ENCODE measurements around the gene PLEKHG1.

Gene PLEKHG1

GRCh38 chr6:150587637-150588036 lies 12.0 kb upstream of the PLEKHG1 start:
- no peaks in the 10 kb centered on the region for H3K36me3 ChIP-seq (replicated peaks; ENCODE audit: low read depth, low read length)
- no peak overlapping the region for H3K9ac ChIP-seq (ENCODE audit: low read length)
- H2AFZ ChIP-seq (ENCODE audit: low read depth, low read length), result no peak overlapping the region
- no peaks in the 10 kb centered on the region for H3K9me3 ChIP-seq (ENCODE audit: insufficient read depth, low read length)
- no peaks in the 10 kb centered on the region for H3K27me3 ChIP-seq (ENCODE audit: low read depth, low read length)
- no peak overlapping the region for H3K4me3 ChIP-seq (ENCODE audit: low read length)
- H3K79me2 ChIP-seq (ENCODE audit: low read length), result no peaks in the 10 kb centered on the region
- H3K4me1 ChIP-seq (ENCODE audit: low read length), result peaks cover 10% of the 10 kb centered on the region
- no peak overlapping the region for H3K27ac ChIP-seq (ENCODE audit: low read length)
- TF ChIP-seq, protein P1, sequence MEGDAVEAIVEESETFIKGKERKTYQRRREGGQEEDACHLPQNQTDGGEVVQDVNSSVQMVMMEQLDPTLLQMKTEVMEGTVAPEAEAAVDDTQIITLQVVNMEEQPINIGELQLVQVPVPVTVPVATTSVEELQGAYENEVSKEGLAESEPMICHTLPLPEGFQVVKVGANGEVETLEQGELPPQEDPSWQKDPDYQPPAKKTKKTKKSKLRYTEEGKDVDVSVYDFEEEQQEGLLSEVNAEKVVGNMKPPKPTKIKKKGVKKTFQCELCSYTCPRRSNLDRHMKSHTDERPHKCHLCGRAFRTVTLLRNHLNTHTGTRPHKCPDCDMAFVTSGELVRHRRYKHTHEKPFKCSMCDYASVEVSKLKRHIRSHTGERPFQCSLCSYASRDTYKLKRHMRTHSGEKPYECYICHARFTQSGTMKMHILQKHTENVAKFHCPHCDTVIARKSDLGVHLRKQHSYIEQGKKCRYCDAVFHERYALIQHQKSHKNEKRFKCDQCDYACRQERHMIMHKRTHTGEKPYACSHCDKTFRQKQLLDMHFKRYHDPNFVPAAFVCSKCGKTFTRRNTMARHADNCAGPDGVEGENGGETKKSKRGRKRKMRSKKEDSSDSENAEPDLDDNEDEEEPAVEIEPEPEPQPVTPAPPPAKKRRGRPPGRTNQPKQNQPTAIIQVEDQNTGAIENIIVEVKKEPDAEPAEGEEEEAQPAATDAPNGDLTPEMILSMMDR (IDR thresholded peaks at IDR 0.05; ENCODE audit: low read depth, low read length), result no peak
- TF ChIP-seq EZH2phosphoT487 (IDR thresholded peaks at IDR 0.05; ENCODE audit: low read depth), result no peak
- no peaks in the 10 kb centered on the region for H4K20me1 ChIP-seq (ENCODE audit: insufficient read depth, low read length)
- H3K4me2 ChIP-seq (ENCODE audit: low read length), result no peak overlapping the region

GRCh38 chr6:150588888-150589499 lies 10.7 kb upstream of the PLEKHG1 start:
- H3K36me3 ChIP-seq (replicated peaks; ENCODE audit: low read depth, low read length), result no peaks in the 10 kb centered on the region
- no peaks in the 10 kb centered on the region for H3K27me3 ChIP-seq (ENCODE audit: low read depth, low read length)
- no peak overlapping the region for H3K27ac ChIP-seq (ENCODE audit: low read length)
- H3K9me3 ChIP-seq (ENCODE audit: insufficient read depth, low read length), result no peaks in the 10 kb centered on the region
- no peak overlapping the region for H3K4me2 ChIP-seq (ENCODE audit: low read length)
- H4K20me1 ChIP-seq (ENCODE audit: insufficient read depth, low read length), result no peaks in the 10 kb centered on the region
- TF ChIP-seq, protein P1 (IDR thresholded peaks at IDR 0.05; ENCODE audit: low read depth, low read length), result no peak
- no peak for TF ChIP-seq EZH2phosphoT487 (IDR thresholded peaks at IDR 0.05; ENCODE audit: low read depth)
- H3K79me2 ChIP-seq (ENCODE audit: low read length), result no peaks in the 10 kb centered on the region
- no peak overlapping the region for H2AFZ ChIP-seq (ENCODE audit: low read depth, low read length)
- no peak overlapping the region for H3K9ac ChIP-seq (ENCODE audit: low read length)
- no peak overlapping the region for H3K4me3 ChIP-seq (ENCODE audit: low read length)
- H3K4me1 ChIP-seq (ENCODE audit: low read length), result peaks cover 5% of the 10 kb centered on the region; the same call in 1 of the 2 replicates

DNA sequence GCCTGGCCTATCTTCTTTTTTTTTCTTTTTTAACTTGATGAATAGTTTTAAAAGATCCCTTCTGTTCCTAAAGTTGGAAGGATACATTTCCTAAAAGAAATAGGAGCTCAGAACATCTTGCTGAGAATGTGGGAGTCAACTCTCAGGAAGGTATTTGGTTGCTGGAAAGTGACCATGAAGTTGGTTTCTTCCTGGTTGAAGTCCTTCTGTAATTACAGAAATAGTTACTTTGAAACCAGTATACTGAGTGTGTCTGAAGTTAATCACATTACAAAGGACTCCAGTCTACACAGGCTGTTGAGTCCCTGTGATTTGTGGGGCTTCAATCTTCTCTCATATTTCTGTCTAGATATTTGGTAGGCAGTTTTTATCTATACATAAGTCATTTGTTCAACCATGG lies 9.8 kb upstream of the PLEKHG1 start:
- Histone ChIP-seq H3K9ac (ENCODE audit: low read length) (no peak overlapping the region), H2AFZ (ENCODE audit: low read depth, low read length) (no peak overlapping the region), H3K36me3 (replicated peaks; ENCODE audit: low read depth, low read length) (no peaks in the 10 kb centered on the region), H3K27ac (ENCODE audit: low read length) (no peak overlapping the region), H3K9me3 (ENCODE audit: insufficient read depth, low read length) (no peaks in the 10 kb centered on the region), H3K4me1 (ENCODE audit: low read length) (0 out of 2 replicates have a peak, but pooled peaks cover 5% of the 10 kb centered on the region), H3K4me3 (ENCODE audit: low read length) (no peak overlapping the region), H3K4me2 (ENCODE audit: low read length) (no peak overlapping the region), H3K79me2 (ENCODE audit: low read length) (no peaks in the 10 kb centered on the region), H4K20me1 (ENCODE audit: insufficient read depth, low read length) (no peaks in the 10 kb centered on the region), H3K27me3 (ENCODE audit: low read depth, low read length) (no peaks in the 10 kb centered on the region)
- TF ChIP-seq, protein P1 (IDR thresholded peaks at IDR 0.05; ENCODE audit: low read depth, low read length), result no peak
- no peak for TF ChIP-seq EZH2phosphoT487 (IDR thresholded peaks at IDR 0.05; ENCODE audit: low read depth)

DNA sequence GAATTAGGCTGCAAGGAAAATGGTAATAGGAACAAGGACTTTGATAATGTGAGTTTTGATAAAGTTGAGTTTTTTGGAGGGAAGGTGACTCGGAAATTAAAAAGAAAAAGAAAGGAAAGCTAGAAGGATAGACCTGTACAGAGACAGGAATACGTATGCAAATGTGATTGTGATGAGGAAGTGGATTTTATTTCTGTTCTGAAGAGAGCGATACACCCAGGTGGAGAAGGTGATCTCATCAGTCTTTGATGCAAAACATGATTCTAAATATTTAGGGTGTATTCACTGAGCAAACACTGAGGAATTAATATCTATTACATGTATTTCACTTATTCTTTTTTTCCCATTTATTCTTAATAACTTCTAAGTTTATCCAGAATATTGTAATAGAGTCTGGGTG lies 9.2 kb upstream of the PLEKHG1 start:
- TF ChIP-seq, protein P1 (IDR thresholded peaks at IDR 0.05; ENCODE audit: low read depth, low read length), result no peak
- no peak for TF ChIP-seq EZH2phosphoT487 (IDR thresholded peaks at IDR 0.05; ENCODE audit: low read depth)
- no peak overlapping the region for H2AFZ ChIP-seq (ENCODE audit: low read depth, low read length)
- H3K27ac ChIP-seq (ENCODE audit: low read length), result no peak overlapping the region
- no peaks in the 10 kb centered on the region for H3K79me2 ChIP-seq (ENCODE audit: low read length)
- 0 out of 2 replicates have a peak overlapping the region, but pooled peaks have one; percentile 15 for H3K4me2 ChIP-seq (ENCODE audit: low read length)
- 0 out of 2 replicates have a peak, but pooled peaks cover 5% of the 10 kb centered on the region for H3K4me1 ChIP-seq (ENCODE audit: low read length)
- no peak overlapping the region for H3K4me3 ChIP-seq (ENCODE audit: low read length)
- no peak overlapping the region for H3K9ac ChIP-seq (ENCODE audit: low read length)
- no peaks in the 10 kb centered on the region for H3K27me3 ChIP-seq (ENCODE audit: low read depth, low read length)
- no peaks in the 10 kb centered on the region for H4K20me1 ChIP-seq (ENCODE audit: insufficient read depth, low read length)
- no peaks in the 10 kb centered on the region for H3K36me3 ChIP-seq (replicated peaks; ENCODE audit: low read depth, low read length)
- H3K9me3 ChIP-seq (ENCODE audit: insufficient read depth, low read length), result no peaks in the 10 kb centered on the region

All from OCI-LY3 (cell line).